Cardiac septum (tissue), 1 donor: ENCODE results near the gene SMIM5. TPM values are rescaled to one million over a fixed set of nuclear protein-coding genes. Genes with fewer than 3 reads are reported as not detected.

Source experiments
- DNase-seq: peaks from one replicate; pipeline ENCODE4 v3.0.0-alpha.2; 2020; ENCODE audit warnings: low spot score
- intact Hi-C: fragments of 100-400 bp; cut with DNase I; formaldehyde crosslinking; loops from one replicate; pipeline ENCODE4 v1.14.0; 2022
- total RNA-seq: library from RNA; stranded (reverse); fragmentation: NEBNext Ultra II Directional; extraction: Animal tissue kit (Norgen Biotek cat#: 25700); gene quantifications from one replicate; pipeline ENCODE4 v1.2.1, GENCODE V29; 2021
- donor health status: DM: no; HTN: no; CAD: no.

Gene SMIM5
- total RNA-seq, 1 donor from 2014 or later, result 1.7 TPM

DNA sequence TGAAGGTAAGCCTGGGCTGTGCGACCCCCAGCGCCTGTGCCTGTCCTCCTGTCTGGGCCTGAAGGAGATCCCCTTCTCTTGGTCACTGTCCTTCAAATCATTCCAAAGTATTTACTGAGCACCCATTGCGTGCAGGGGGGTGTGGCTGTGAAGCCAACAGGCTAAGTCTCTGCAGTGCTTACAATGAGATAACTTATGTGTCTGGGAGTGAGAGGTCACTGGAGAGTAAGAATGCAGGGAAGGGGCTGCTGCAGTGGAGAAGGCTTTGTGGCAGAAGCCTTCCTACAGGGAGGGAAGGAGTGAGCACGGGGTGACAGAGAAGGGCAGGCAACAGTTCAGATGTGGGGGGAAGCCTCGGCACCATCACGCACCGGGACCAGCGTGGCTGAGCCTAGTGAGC lies 11.2 kb upstream of the SMIM5 start:
- DNase-seq, result no peak
- intact Hi-C loops, result no loop called here

- DNase-seq, result no peak
- intact Hi-C loops, result no loop called here
These were observed 10.4 kb upstream of the SMIM5 start for GRCh38 chr17:75622771-75623273.

GRCh38 chr17:75623386-75623785 lies 9.8 kb upstream of the SMIM5 start:
- no peak for DNase-seq
- intact Hi-C loops, result no loop called here

DNA sequence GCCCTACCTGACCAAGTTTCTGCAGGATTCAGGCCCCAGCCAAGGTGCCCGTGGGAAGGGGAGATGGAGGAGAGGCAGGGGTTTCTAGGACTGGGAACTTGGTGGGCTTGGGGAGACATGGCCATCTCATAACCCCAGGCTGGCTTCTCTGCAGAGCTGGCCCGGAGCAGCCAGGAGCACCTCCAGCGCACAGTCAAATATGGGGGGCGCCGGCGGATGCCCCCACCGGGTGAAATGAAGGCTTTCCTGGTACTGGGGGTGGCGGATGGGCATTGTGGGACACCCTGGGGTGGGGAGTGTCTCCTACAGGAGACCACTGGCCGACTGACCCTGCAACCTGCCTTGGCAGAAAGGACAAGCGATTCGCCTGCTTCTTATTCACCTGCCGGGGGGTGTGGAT lies 9.2 kb upstream of the SMIM5 start:
- no peak for DNase-seq

GRCh38 chr17:75624714-75625345 lies 8.4 kb upstream of the SMIM5 start:
- intact Hi-C loops, result no loop called here
- DNase-seq, result no peak

More for the DNA sequence above, 9.2 kb upstream of the SMIM5 start:
- intact Hi-C loops, result no loop called here

DNA sequence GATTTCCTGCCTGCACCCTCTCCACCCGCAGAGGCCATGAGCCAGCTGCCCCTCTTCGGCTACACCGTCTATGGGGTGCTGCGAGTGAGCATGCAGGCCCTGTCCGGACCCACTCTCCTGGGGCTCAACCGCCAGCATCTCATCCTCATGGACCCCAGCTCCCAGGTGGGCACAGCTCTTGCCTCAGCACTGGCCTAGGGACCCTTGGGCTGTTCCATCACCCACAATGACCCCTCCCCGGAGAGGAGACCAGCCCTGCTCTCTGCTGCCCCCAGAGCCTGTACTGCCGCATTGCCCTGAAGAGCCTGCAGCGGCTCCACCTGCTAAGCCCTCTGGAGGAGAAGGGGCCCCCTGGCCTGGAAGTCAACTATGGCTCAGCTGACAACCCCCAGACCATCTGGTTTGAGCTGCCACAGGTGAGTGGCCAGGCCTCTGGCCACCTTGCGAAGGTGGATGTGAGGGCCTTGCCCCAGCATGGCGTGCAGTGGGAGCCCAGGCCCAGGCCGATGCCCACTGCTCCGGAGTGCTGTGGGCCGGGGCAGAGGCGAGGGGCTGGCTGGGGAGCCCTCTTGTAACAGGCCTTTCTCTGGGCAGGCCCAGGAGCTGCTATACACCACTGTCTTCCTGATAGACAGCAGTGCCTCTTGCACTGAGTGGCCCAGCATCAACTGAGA lies 7.3 kb upstream of the SMIM5 start:
- intact Hi-C loops, result no loop called here
- no peak for DNase-seq

DNA sequence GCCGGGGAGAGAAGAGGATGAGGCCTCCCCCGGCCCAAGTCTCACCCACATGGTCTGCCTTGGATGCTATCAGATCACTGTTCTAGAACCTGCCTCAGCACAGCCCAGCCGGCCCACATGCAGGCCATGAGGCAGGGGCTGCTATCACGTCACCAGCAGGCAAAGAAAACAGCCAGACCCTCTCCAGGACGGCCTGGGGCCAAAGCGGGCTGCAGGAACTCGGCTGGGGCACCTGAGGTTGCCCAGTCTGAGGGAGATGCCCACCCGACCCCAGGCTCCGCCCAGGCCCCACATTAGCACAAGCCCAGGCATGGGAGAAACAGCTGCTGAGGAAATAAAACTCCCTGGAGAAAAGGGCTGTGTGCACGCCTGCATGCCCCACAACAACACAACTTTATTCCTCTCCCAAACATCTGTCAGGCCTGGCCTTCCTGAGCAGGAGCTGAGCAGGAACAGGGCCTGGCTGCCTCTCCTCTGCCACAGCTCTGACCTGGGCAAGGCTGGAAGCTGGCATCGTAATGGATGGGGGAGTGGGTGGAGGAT lies 6.7 kb upstream of the SMIM5 start:
- intact Hi-C loops, result no loop called here
- no peak for DNase-seq

DNA sequence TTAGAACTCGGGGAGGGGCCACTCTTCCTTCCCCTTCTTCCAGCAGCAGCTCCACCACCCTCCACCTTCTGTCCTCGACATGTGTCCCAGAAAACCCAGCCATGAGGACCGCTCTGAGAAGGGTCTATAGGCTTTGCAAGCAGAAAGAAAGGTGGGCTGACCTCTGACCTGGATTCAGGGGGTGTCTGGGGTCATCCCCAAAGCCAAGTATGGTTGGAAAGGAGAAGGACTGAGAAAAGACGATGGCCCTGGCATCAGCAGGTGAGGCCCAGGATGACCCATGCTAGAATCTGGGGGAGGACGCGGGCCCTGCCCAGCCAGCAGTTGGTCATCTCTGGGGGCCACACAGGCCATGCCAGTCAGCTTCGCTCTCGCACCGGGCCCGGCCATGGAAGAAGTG lies 6.1 kb upstream of the SMIM5 start:
- intact Hi-C loops, result no loop called here
- no peak for DNase-seq

- DNase-seq, result no peak
- intact Hi-C loops, result no loop called here
These were observed 4.8 kb upstream of the SMIM5 start for GRCh38 chr17:75628425-75628824.

- intact Hi-C loops, result no loop called here
- DNase-seq, result no peak
These were observed 4.1 kb upstream of the SMIM5 start for GRCh38 chr17:75629157-75629556.

GRCh38 chr17:75630071-75630917 lies 2.9 kb upstream of the SMIM5 start:
- intact Hi-C loops, result no loop called here
- no peak for DNase-seq

DNA sequence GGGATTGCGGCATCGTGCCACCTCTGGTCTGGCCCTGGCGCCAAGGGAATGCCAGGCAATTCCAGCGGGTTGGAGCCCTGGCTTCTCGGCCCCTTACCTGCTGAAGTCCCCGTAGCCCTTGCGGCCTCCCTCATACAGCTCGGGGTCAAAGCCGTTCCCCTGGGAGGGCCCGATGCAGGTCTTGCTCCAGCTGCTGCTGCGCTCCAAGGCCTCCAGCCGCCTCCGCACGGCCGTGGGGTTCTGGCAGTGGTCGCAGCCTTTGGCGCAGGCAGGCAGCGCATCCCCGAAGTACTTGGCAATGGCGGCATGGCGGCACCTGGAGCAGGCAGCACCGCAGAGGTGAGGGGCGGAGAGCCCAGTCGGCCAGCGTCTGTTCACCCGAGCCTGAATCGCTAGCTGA lies 1.9 kb upstream of the SMIM5 start:
- intact Hi-C loops, result no loop called here
- DNase-seq, result no peak

- intact Hi-C loops, result loop anchor here (2.0 kb wide), 1 partner anchor 20 kb away; no protein-coding TSS in a partner anchor
- no peak for DNase-seq
These were observed 806 bp upstream of the SMIM5 start for GRCh38 chr17:75632428-75632827.

DNA sequence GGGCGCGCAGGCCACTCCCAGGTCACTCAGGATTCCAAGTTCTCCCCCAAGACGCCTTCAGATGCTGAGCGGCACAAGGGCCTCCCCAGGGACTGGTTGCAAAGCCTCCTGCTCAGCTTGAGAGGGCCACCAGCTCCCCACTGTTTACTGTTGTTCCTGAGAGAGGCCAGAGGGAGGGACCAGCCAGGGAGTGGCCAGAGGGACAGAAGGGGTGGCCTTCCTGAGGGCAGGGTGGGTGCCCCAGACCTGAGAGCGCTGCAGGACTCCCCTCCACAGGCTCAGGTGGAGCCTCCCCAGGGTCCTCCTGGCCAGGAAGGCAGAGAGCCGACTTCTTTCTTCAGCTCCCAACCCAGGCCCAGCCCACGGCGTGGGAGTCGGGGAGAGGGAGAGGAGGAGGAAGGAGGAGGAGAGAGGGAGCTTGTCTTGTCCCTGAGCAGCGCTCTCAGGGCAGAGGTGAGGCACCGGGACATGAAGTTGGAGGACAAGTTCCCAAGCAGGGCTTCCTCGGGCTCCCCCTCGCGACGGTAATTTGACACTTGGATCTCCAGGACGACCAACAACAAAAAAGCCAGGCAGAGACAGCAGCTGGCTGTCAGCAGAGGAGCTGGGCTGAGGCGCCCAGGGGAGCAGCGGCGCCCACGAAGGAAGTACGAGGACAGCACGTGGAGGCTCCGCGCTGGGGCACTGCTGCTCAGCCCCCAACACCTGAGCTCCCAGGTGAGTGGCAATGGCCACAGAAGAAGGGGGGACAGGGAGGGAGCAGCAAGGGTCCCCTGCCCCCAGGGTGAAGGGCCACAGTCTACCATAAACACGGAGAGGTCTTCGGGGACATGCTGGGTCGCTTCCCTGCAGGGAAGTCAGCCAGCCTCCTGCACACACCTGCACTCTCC lies 497 bp downstream of the SMIM5 start:
- intact Hi-C loops, result loop anchor here (1.0 to 2.0 kb wide), 2 partner anchors 19 to 115 kb away; no protein-coding TSS in a partner anchor
- DNase-seq, result peak; percentile 89

GRCh38 chr17:75634376-75634740 lies 1.1 kb downstream of the SMIM5 start:
- DNase-seq, result no peak

DNA sequence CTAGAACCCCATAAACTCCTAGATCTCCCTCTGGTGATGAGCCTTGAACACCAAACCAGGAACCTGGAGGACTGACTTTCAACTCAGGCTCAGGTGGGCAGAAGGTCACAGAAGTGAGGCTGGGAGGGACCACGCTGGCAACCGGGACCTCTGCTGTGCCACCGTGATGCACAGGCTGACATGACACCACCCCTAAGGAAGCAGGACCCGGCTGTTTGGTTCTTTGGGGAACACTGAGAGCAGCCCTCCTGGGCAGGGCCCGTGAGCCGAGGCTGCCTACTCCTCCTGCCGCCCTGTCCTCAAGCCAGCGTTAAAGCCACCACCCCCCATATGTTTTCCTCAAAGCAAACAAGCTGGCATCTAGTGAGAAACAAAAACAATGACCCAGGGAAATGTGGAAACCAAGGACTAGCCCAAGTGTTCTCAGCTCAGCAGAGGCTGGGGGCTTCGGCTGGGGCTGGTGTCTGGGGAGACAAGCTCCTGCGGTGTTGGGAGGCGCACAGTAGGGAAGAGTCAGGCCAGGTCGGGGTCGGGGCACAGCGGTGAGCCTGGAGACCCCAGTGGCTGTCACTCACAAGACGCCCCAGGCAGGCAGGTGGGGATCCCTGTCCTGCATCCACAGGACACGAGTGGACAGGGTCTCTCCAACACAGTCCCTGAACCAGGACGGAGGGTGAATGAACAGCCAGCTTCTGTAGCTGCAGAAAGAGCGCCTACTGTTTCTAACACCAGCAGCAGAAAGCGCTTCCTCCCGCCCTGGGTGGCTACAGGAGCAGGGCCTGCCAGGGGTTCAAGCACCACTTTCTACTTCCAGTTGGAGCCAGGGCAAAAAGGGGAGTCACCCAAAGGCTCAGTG lies 1.7 kb downstream of the SMIM5 start:
- no peak for DNase-seq
- intact Hi-C loops, result no loop called here

More at GRCh38 chr17:75634376-75634740, 1.1 kb downstream of the SMIM5 start:
- intact Hi-C loops, result no loop called here

DNA sequence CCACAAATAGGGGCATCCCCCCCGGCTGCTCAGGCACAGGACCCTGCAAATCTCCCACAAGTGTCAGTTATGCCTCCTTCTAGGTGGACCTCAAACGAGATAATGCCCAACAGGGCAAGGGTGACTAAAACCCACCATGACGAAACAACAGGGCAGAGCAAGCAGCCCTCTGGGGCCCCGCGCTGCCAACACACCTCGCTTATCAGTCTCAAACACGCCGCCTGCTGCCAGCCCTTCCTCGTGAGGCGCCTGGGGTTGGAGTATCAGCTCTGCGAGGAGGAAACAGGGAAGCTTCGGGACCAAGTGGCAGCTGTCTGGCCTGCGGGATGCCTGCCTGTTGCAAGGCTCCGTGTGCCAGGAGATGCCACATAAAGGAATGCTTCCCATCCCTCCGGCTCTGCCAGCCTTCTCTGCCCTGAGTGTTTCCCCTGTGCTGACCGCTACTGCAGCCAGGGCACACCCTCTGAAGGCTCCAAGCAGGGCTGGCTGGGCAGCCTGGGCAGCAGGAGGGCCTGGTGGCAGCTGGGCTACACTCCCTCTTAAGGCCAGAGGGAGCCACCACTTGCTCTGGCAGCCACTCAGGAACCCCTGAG lies 2.5 kb downstream of the SMIM5 start:
- intact Hi-C loops, result no loop called here
- DNase-seq, result no peak
